GM19452 (cell line): ENCODE data around the gene LCMT2.
"Not testable (repeated sequence)": the region's sequence is repeated elsewhere in the genome, so short reads cannot be mapped to it uniquely, and the experiment has no call there.

Experiments used
- ATAC-seq: cut with Tn5 transposase; IDR thresholded peaks from one replicate; pipeline ENCODE4 v1.9.1; 2021; ENCODE audit not compliant: unreplicated experiment

LCMT2 gene

DNA sequence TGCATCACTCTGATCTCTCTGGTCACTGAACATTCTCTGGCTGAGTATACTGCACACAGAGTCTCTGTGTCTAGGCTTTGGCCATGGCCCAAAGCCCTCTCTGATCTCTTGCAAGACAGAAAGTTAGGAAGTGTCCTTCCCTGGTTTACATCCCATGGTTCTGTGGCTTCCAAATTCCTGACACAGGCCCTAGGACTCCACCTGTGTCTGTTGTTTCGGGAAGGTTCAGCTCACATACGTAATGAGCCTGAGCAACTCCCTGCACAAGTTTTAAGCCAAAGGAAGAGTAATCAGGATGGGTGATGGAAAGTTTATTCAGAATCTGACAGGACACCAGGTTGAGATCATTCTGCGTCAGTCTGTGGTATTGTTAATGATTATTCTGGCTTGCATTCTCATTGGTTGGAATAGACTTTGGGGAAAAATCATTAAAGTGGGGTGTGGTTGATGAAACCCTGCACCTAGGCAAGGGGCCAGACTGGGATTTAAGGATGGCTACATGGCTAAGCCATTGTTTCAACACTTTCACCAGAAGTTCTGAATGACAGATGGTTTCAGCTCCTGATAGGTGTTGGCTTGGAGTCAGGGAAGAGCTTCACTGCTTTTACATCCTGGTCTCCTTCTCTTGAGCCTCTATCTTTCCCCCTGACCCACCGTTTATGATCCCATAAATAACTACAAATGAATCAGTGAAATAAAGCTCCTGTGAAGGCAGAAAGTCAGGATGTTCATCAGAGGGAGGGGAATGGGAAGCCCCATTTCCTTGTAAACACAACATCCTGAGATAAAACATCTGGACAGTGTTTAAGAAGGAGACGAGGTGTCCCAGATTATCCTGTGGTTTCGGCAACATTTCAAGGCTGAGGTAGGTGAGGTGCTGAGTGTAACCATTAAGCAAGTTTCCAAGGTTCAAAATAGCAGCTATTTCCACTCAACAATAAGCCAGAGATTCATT lies 14.1 kb downstream of the LCMT2 start:
- no peak for ATAC-seq

- no peak for ATAC-seq
Observed at GRCh38 chr15:43314171-43314570, 16.2 kb downstream of the LCMT2 start.

DNA sequence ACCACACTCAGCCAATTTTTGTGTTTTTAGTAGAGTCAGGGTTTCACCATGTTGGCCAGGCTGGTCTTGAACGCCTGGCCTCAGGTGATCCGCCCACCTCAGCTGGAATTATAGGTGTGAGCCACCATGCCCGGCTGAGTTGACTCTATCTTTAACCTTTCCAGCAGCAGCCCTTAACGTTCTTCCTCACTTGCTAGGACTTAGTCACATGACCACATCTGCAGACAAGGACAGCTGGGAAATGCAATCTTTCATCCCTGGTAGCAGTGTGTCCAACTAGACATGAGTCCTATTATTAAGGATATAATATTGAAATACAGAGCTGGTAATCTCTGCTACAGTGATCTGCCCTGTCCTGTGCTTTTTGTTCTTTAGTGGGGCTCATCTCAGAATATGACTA lies 18.0 kb downstream of the LCMT2 start:
- ATAC-seq: no peak

GRCh38 chr15:43302205-43302817 lies 28.1 kb downstream of the LCMT2 start, which contains the start of gene TGM7:
Gene TGM7, minus strand, starts transcription at chr15:43302255.
- ATAC-seq: no peak

DNA sequence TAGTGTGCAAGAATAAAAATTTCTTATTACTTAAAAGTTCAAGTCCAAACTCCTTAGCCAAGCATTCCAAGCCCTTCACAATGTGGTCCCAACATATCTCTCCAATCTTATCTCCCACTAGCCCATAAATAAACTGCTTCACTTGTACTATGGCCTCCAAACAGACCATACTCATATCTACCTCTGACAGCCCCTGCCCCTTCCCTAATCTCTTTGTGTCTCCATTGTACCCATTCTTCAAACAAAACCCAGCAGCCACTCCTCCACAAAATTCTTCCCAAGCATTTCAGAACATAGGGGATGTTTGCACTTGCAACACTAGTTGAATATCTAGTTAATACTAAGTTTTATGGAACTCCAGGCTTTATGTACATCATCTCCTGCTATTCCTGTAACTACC lies 30.5 kb downstream of the LCMT2 start:
- ATAC-seq: no peak

DNA sequence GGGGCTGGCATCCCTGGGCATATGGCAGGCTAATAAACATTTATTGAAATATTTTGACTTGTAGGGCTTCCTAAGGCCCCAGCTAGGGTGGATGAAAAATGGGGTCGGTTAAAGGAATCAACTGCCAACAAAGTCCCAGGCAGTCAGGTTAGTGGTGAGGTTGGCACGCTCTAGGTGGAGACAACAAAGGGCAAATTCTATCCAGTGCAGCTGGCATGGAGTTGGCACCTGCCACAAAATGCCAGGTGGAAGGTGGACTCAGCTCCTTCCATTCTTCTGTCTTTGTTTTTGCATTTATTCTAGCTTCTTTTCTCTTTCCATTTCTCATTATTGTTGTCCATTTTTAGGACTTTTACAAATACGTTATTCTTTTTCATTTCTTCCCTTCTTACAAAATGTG lies 31.0 kb downstream of the LCMT2 start:
- no peak for ATAC-seq

DNA sequence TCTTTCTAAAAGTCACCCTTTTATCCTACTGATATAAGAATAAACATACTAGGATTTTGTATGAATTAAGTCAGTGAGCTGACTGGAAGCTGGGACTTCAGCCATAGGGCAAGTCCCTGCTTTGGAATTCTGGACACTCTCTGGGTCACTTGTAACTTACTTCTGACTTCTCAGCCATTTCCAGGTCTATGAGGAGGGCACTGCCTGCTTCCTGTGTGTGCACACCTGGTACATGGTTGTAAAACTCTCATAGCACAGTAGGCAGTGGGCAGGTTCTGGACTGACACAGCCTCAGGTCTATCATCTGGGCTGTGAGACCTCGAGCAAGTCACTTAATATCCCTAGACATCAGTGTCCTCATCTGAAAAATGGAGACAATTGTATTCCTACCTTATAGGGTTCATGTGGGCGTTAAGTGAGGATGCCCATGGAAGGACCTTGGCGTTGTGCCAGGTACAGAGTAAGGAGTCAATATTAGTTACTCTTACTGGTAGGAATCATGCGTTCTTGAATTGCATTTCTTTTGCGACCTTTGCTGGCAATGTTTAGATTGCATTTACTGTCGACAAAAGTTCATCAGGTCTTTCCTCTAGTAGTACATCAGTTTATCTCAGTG lies 36.2 kb downstream of the LCMT2 start:
- no peak for ATAC-seq

DNA sequence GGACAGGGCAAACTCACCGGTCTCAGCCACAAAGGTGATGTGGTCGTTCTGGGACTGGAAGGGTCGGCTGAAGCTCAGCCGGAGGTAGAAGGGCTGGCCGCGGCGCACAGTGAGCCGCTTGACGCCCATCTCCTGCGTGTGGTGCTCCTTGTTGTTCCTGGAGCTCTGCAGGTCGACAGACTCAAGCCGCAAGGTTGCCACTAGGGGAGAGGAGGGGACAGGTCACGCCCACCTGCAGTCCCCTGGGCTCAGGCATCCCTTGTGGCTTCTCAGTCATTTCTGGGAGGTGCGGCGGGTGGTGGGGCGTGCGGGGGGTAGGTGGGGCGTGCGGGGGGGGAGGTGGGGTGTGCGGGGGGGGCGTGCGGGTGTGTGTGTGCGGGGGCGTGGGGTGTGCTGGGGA lies 36.9 kb downstream of the LCMT2 start:
- ATAC-seq: no peak

DNA sequence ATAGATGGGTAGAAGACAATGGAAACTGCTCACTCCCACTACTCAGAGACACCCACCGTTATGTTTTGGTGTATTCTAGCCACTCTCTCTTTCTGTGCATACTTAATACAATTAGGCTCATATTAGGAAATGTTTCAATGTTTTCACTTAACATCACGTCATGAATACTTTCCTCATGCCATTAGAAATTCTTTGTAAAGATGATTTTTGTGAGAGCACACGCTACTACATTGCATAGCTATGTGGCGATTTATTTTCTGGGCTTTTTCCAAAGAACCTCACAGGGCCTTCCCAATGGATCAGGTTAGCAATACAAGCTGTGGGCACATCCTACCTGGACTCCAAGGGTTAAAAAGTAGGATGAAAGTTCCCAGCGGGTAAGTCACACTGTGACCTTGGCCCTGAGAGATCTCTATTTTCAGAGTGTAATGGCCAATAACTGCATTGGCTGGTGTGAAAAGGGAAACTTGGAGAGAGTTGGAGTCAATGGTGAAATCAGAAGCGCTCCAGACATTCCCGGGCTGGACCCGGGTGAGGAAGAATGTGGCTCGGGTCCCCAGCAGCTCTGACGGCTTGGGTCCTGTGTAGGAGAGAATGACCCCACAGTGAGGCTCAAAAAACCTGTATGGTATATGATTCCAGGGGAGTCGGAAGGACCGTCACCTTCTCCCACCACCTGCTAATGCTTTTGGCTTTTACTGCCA lies 37.8 kb downstream of the LCMT2 start:
- no peak for ATAC-seq

DNA sequence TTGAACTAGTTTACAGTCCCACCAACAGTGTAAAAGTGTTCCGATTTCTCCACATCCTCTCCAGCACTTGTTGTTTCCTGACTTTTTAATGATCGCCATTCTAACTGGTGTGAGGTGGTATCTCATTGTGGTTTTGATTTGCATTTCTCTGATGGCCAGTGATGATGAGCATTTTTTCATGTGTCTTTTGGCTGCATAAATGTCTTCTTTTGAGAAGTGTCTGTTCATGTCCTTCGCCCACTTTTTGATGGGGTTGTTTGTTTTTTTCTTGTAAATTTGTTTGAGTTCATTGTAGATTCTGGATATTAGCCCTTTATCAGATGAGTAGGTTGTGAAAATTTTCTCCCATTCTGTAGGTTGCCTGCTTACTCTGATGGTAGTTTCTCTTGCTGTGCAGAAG lies 40.7 kb downstream of the LCMT2 start:
- ATAC-seq: not testable (repeated sequence)

DNA sequence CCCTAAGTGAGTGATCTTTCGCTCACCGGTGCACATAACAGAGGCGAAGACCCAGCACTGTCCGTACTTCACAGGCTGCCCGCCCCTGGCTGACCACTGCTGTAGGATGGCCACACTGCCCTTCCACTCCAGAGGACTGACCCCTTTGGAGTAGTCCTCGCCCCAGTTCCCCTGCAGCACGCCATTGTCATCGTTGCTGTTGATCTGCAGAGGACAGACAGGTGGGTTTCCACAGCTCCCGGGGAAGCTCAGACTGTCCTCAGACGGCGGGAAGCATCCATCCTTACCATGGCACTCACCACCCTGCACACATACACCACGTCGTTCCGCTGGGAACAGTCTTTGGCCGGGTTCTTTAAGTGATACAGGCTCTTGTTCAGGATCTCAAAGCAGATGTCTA lies 43.1 kb downstream of the LCMT2 start:
- ATAC-seq: no peak

- no peak for ATAC-seq
Observed at GRCh38 chr15:43286074-43286473, 44.3 kb downstream of the LCMT2 start.

DNA sequence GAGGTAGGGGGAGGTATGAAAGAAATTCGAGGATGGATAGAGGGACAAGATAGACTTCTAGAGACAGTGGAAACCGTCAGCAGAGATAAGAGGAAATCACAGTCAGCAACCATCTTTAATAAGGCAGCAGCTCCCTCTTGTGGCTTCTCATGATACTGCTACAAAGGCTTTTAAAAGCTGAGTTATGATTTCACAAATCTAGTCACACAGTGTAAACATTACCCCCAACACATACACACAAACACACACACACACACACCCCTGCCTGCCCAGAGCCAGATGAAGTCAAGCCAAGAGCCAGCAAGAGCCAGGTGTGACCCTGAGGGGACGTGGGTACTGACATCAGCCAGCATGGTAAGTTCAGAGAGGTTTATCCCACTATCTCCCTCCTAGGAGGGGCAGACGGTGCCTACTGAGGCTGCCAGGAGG lies 44.8 kb downstream of the LCMT2 start:
- ATAC-seq: no peak

GRCh38 chr15:43283526-43283925 lies 46.8 kb downstream of the LCMT2 start:
- no peak for ATAC-seq

DNA sequence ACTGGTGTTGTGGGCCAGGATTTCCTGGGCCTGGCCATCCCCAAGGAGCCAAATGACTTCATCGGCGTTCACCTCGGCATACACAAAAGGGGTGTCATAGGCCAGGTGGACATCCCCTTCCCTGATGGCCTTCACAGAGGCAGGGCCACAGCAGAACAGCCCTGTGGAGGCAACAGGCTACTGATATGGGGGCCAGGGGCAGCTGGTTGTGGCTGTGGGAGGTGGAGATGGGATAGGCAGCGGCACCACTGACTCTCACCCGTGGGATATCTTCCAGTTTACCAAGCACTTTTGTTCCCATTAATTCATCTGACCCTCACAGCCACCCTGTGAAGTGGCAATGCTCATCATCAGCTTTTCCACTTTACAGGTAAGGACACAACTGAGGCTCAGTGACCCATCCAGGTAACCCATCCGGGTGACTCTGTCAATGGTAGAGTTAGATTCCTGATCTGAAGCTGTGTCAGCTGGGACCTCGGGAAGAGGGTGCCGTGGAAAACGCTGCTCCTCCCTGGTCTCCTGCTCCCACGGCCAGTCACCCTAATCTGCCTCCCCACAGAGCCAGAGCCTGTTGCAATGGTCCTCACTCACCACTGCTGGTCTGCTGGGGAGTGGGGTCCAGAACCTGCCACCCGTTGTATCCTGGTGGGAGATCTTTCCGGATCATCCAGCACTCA lies 48.3 kb downstream of the LCMT2 start:
- ATAC-seq: no peak

DNA sequence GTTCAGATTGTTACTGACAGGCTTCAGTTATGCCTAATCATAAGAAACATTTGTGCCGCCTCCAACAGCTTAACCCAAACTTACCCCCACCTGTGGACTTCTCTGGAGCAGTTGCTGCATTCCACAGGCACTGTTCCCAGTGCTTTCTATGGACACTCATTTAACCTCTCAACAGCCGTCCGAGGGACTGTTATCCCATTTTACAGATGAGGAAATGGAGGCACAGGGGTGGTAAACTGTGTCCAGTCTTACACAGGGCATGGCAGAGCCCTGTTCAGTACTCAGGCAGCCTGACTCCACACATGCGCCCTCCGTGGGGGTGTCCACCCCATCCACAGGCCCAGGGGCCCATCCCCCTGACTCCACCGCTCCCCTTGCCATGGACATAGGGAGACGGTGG lies 49.4 kb downstream of the LCMT2 start:
- ATAC-seq: no peak

DNA sequence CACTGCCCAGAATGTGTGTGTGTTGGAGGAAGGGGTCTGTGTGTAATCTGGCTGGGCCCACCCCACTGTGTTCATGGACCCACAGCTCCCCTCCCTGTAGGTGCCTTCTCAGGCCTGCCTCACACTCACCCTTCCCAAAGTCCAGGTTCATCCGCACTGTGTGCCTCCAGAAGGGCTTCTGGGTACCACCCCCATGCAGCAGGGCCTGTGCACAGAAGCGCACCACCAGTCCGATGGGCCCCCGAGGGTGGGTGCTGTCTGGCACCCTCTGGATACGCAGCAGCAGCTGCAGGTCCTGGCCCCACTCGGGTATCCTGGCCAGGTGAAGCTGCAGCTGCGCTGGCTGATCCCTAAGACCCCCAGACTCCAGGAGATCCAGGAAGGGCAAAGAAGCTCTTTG lies 50.9 kb downstream of the LCMT2 start:
- no peak for ATAC-seq

DNA sequence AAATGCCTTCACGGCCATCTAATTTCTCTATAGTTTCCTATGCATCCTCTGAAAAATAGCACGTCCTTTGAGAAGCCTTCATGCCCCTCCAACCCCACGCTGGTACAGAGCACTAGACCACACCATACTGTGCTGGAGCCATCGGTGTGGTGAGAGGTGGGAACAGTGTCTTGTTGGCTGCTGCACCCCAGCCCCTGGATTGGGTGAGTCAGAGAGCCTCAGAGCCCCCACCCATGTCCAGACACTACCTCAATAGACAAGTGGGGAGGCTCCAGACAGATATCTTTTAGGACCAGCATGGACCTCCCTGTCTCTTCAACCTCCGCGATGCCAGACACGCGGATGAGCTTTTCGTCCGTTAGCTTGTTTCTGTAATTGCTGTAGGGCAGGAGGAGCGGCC lies 51.5 kb downstream of the LCMT2 start:
- ATAC-seq: no peak

- no peak for ATAC-seq
Observed at GRCh38 chr15:43277901-43278300, 52.5 kb downstream of the LCMT2 start.

DNA sequence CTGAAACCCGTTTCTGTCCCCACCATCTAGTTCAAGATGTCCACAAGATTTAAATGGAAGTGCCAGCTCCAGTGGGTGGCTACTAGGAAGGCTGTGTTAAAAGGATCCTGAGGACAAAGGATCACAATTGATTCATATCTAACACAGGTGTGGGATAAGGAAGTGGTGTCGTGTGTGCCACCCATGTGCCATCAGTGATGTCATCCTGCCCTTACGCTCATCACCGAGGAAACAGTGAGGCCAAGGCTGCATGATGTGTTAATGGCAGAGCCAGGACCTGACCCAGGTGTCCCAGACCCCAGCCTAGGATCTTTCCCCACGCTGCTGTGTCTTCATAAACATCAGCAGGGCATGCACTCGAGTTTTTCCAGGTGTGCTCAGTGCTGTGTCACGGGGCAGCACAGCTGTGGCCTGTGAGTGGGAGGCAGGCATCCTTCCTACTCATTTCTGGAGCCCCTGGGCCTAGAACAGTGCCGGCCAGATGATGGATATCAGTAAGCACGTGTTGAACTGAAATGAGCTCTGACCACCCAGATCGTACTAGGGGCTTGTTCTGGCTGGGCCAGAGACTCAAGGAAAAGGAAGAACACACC lies 53.0 kb downstream of the LCMT2 start:
- ATAC-seq: no peak
